HepG2 (cell line): ENCODE results near the gene PSKH1. TPM values are rescaled to one million over a fixed set of nuclear protein-coding genes. Genes with fewer than 3 reads are reported as not detected.

ENCODE experiments used
- ATAC-seq: fragments of 200-7000 bp; cut with Tn5 transposase; 3 replicates; pipeline ENCODE4 v1.9.1; 2020; ENCODE audit warnings: mild to moderate bottlenecking, moderate library complexity
- BruUV-seq: library from RNA; stranded (reverse); fragments of 400-500 nt; replicated peaks from 2 replicates; lab custom pipeline; 2021; lab: Mats Ljungman, UMichigan
- CTCF ChIA-PET: fragments of 300-600 bp; formaldehyde crosslinking; extraction: SDS; loops from one replicate; lab custom pipeline; 2021; ENCODE audit warnings: low total read pairs, inconsistent platforms, low intra/inter-chr PET ratio; lab: Yijun Ruan, JAX
- POLR2A ChIA-PET: fragments of 350-600 bp; sonication (Branson Sonifier 250); formaldehyde crosslinking; loops from one replicate; lab custom pipeline; 2020; ENCODE audit warnings: antibody characterized with exemption, inconsistent platforms; lab: Yijun Ruan, JAX
- DNase-seq: peaks from one replicate; pipeline ENCODE4 v3.0.0-alpha.2; 2015; ENCODE audit warnings: low spot score
- FAIRE-seq: peaks from 3 replicates; lab custom pipeline; 2011; peaks lifted over from hg19 to GRCh38; lab: Jason Lieb, UNC
- H2AFZ ChIP-seq: one replicate; pipeline ENCODE4 v1.6.1; 2011; ENCODE audit warnings: low read length, inconsistent platforms
- H3K27ac ChIP-seq: fragments of 300-600 bp; 3 replicates; pipeline ENCODE4 v1.8.0; 2011; ENCODE audit warnings: mixed run types, mild to moderate bottlenecking, mixed read lengths, low read length, inconsistent platforms; ENCODE audit not compliant: insufficient read depth; ENCODE audit errors: extremely low read length
- H3K27me3 ChIP-seq, 2 experiments: fragments of 200-600 bp in 1 of 2; 2 replicates in 1 of 2; 3 replicates in 1 of 2; pipeline versions ENCODE4 v1.6.0 to v1.8.0; 2011; ENCODE audit warnings: low read length in 2 of 2, mild to moderate bottlenecking in 2 of 2, moderate library complexity in 2 of 2, inconsistent platforms in 1 of 2; ENCODE audit not compliant: insufficient read depth in 2 of 2, control insufficient read depth in 1 of 2
- H3K36me3 ChIP-seq, 2 experiments: fragments of 200-600 bp in 1 of 2; replicated peaks in 1 of 2; 2 replicates in 1 of 2; 3 replicates in 1 of 2; pipeline versions ENCODE4 v1.5.1 to v1.8.0; 2011; ENCODE audit warnings: low read length in 2 of 2, inconsistent platforms in 1 of 2; ENCODE audit not compliant: insufficient read depth in 2 of 2, control insufficient read depth in 1 of 2
- H3K4me1 ChIP-seq: 2 replicates; pipeline ENCODE4 v1.5.1; 2012; ENCODE audit warnings: low read length, inconsistent platforms; ENCODE audit not compliant: insufficient read depth
- H3K4me2 ChIP-seq: 2 replicates; pipeline ENCODE4 v1.6.0; 2011; ENCODE audit warnings: low read depth, low read length, inconsistent platforms
- H3K4me3 ChIP-seq, 3 experiments: fragments of 200-600 bp in 1 of 3; sonication (generic), shearing (Covaris generic) in 1 of 3; replicated peaks in 1 of 3; 2 replicates each; pipeline ENCODE4 v1.5.1; 2011 to 2016; ENCODE audit warnings: low read length in 3 of 3, inconsistent platforms in 2 of 3, low read depth in 2 of 3, mild to moderate bottlenecking in 2 of 3, control low read depth in 1 of 3, mixed read lengths in 1 of 3; ENCODE audit not compliant: insufficient read depth in 1 of 3
- H3K79me2 ChIP-seq: one replicate; pipeline ENCODE4 v1.6.1; 2011; ENCODE audit warnings: low read length, inconsistent platforms; ENCODE audit not compliant: insufficient read depth
- H3K9ac ChIP-seq: 2 replicates; pipeline ENCODE4 v1.6.0; 2011; ENCODE audit warnings: mild to moderate bottlenecking, low read depth, low read length, inconsistent platforms; ENCODE audit not compliant: insufficient read depth
- H3K9me3 ChIP-seq: 2 replicates; pipeline ENCODE4 v1.5.1; 2012; ENCODE audit warnings: mild to moderate bottlenecking, low read length
- H4K20me1 ChIP-seq: 2 replicates; pipeline ENCODE4 v1.6.0; 2011; ENCODE audit warnings: inconsistent platforms, mild to moderate bottlenecking, low read length, moderate library complexity; ENCODE audit not compliant: insufficient read depth
- AGO2 ChIP-seq: fragments of 200-400 bp; formaldehyde crosslinking; optimal IDR thresholded peaks from 2 replicates; pipeline ENCODE3; 2017; ENCODE audit warnings: mild to moderate bottlenecking, low read depth, low read length, moderate library complexity
- ARNT ChIP-seq: fragments of 450-650 bp; IDR thresholded peaks from 2 replicates; pipeline ENCODE4 v1.6.1; 2017
- CBX2 ChIP-seq, 2 experiments: fragments of 200-600 bp in 1 of 2; sonication (generic); formaldehyde crosslinking in 1 of 2; IDR thresholded peaks; 2 replicates each; pipeline versions ENCODE4 v1.7.0 to v1.8.1; 2018 to 2022; ENCODE audit warnings: low read depth in 2 of 2, low read length in 1 of 2, mild to moderate bottlenecking in 1 of 2, missing genetic modification reagents in 1 of 2
- CHD4 ChIP-seq: fragments of 200-600 bp; sonication (generic); IDR thresholded peaks from 2 replicates; pipeline ENCODE4 v1.7.0; 2017; ENCODE audit warnings: mild to moderate bottlenecking, low read length, borderline replicate concordance
- CTCF ChIP-seq: sonication (generic); formaldehyde crosslinking; IDR thresholded peaks from 2 replicates; pipeline ENCODE4 v1.5.0; 2020; ENCODE audit warnings: mild to moderate bottlenecking, missing genetic modification reagents, moderate library complexity
- DRAP1 ChIP-seq: IDR thresholded peaks from 2 replicates; pipeline ENCODE4 v1.6.1; 2016; ENCODE audit warnings: missing genetic modification reagents, missing compliant biosample characterization
- ELK4 ChIP-seq: sonication (generic); formaldehyde crosslinking; IDR thresholded peaks from 2 replicates; pipeline ENCODE4 v1.9.0; 2021; ENCODE audit warnings: missing genetic modification reagents, borderline replicate concordance
- KLF13 ChIP-seq: sonication (generic); formaldehyde crosslinking; IDR thresholded peaks from 2 replicates; pipeline ENCODE4 v1.4.0; 2020; ENCODE audit warnings: mild to moderate bottlenecking, missing genetic modification reagents
- PHF20 ChIP-seq: sonication (generic); formaldehyde crosslinking; IDR thresholded peaks from 2 replicates; pipeline ENCODE4 v1.5.0; 2020; ENCODE audit warnings: mild to moderate bottlenecking, missing genetic modification reagents
- SRY ChIP-seq: sonication (generic); formaldehyde crosslinking; IDR thresholded peaks from 2 replicates; pipeline ENCODE4 v1.8.0; 2022; ENCODE audit warnings: mild to moderate bottlenecking, missing genetic modification reagents
- ZBTB44 ChIP-seq: sonication (generic); formaldehyde crosslinking; IDR thresholded peaks from 2 replicates; pipeline ENCODE4 v1.4.0; 2020; ENCODE audit warnings: missing genetic modification reagents
- ZNF317 ChIP-seq: sonication (generic); formaldehyde crosslinking; IDR thresholded peaks from 2 replicates; pipeline ENCODE4 v1.5.0; 2020; ENCODE audit warnings: mild to moderate bottlenecking, missing genetic modification reagents
- ZNF34 ChIP-seq: sonication (generic); formaldehyde crosslinking; IDR thresholded peaks from 2 replicates; pipeline ENCODE4 v1.4.0; 2020; ENCODE audit warnings: mild to moderate bottlenecking, missing genetic modification reagents, borderline replicate concordance
- ZNF512 ChIP-seq: sonication (generic); formaldehyde crosslinking; IDR thresholded peaks from 2 replicates; pipeline ENCODE4 v1.4.0; 2020; ENCODE audit warnings: mild to moderate bottlenecking, missing genetic modification reagents
- ZSCAN12 ChIP-seq: sonication (generic); formaldehyde crosslinking; IDR thresholded peaks from 2 replicates; pipeline ENCODE4 v1.9.0; 2021; ENCODE audit warnings: mild to moderate bottlenecking, missing genetic modification reagents
- WGBS: methylation state at CpG from one replicate; pipeline ENCODE4 v1.1.6; 2017; ENCODE audit warnings: low lambda C conversion rate; 5-methylcytosine and 5-hydroxymethylcytosine counted together
- in situ Hi-C: cut with HindIII; loops from 2 replicates; pipeline ENCODE4 v1.10.0; 2017; ENCODE audit warnings: low pct_unique_long_range_greater_than_20kb; ENCODE audit not compliant: extremely low pct_ligation_motif_present
- intact Hi-C: fragments of 100-400 bp; cut with micrococcal nuclease; formaldehyde crosslinking; loops from one replicate; pipeline ENCODE4 v1.10.0; 2022; ENCODE audit not compliant: unreplicated experiment
- polyA plus RNA-seq, 8 experiments: library from polyadenylated mRNA; depleted of rRNA in 3 of 8; stranded (reverse) in 7 of 8; unstranded in 1 of 8; fragments of >200 nt; fragmentation: Illumina TruSeq in 4 of 8; extraction: Trizol in 4 of 8; gene quantifications; 2 replicates each; pipeline versions ENCODE4 v1.2.1 to v1.2.3, GENCODE V29; 2011 to 2016; ENCODE audit warnings: low read depth in 4 of 8, missing spikeins in 1 of 8, mixed read lengths in 1 of 8; ENCODE audit not compliant: insufficient read depth in 1 of 8
- total RNA-seq, 5 experiments: library from RNA; depleted of rRNA; stranded (reverse); fragments of >200 nt; fragmentation: Illumina TruSeq; extraction: Trizol; gene quantifications; 2 replicates each; pipeline ENCODE4 v1.2.3, GENCODE V29; 2016; ENCODE audit warnings: low read depth in 1 of 5

Gene PSKH1
- total and polyA plus RNA-seq, 2 of the 13 experiments (the other 11 are each of a cell fraction or from before 2014, with no cell fraction given), result 8.4 to 19.1 TPM

GRCh38 chr16:67963662-67964321 is 70.7 kb downstream of the PSKH1 start (continued):
- TF ChIP-seq AGO2 (peak; percentile 97), ZNF34 (CRISPR knock-in tag) (no peak)

- no peak overlapping the region for H2AFZ ChIP-seq
- ATAC-seq, result no peak
- BruUV-seq, result no TSS peak
- no peak overlapping the region for H3K4me3 ChIP-seq
- peaks cover 21% of the 10 kb centered on the region for H4K20me1 ChIP-seq
- H3K9me3 ChIP-seq, result no peaks in the 10 kb centered on the region
- peaks cover 28 to 40% of the 10 kb centered on the region in 2 experiments for H3K36me3 ChIP-seq
- ChIA-PET POLR2A (interaction anchor here (0.5 to 12.9 kb wide), 8 partner anchors 10 to 485 kb away, joined by 3 to 226 read pairs (median 10); partner anchors contain the start of genes LCAT and PSMB10), CTCF (no interaction called here)
- H3K27ac ChIP-seq, result no peak overlapping the region
- no peak overlapping the region for H3K9ac ChIP-seq
- H3K27me3 ChIP-seq, result no peaks in the 10 kb centered on the region; a peak in 1 of 5 replicates
- peak overlapping the region; percentile 34; the same call in 1 of the 2 replicates for H3K4me2 ChIP-seq
- intact Hi-C loops, result no loop called here
- H3K79me2 ChIP-seq, result peaks cover 72% of the 10 kb centered on the region
- 90% methylated on average over 6 of the region's 6 CpGs for WGBS
- DNase-seq, result no peak
- H3K4me1 ChIP-seq, result peaks cover 45% of the 10 kb centered on the region
- FAIRE-seq, result no peak
- in situ Hi-C loops, result no loop called here
- TF ChIP-seq DRAP1 (CRISPR knock-in tag) (no peak), ZNF512 (CRISPR knock-in tag) (no peak), SRY (CRISPR knock-in tag) (no peak), KLF13 (CRISPR knock-in tag) (no peak), PHF20 (CRISPR knock-in tag) (no peak), ZSCAN12 (no peak), CTCF (CRISPR knock-in tag) (no peak), ARNT (no peak), ELK4 (CRISPR knock-in tag) (no peak), CBX2 (IDR thresholded peaks at IDR 0.05; ENCODE audit: low read depth, low read length) (no peak), CBX2 (CRISPR knock-in tag; IDR thresholded peaks at IDR 0.05; ENCODE audit: low read depth) (no peak), ZBTB44 (CRISPR knock-in tag) (no peak), ZNF317 (CRISPR knock-in tag) (no peak), CHD4 (no peak)
Measured at GRCh38 chr16:67964477-67965131, 71.5 kb downstream of the PSKH1 start.
